Calu3 (cell line): Measurements from ENCODE around the gene HDHD3. TPM values are rescaled to one million over a fixed set of nuclear protein-coding genes. Genes with fewer than 3 reads are reported as not detected.
"Not testable (repeated sequence)": the region's sequence is repeated elsewhere in the genome, so short reads cannot be mapped to it uniquely, and the experiment has no call there.

Experiments used
- BruUV-seq: library from RNA; stranded (reverse); fragments of 400-500 nt; replicated peaks from 2 replicates; lab custom pipeline; 2021; lab: Mats Ljungman, UMichigan
- CTCF ChIA-PET: fragments of 300-600 bp; sonication (Branson Sonifier 250); formaldehyde crosslinking; loops from one replicate; lab custom pipeline; 2022; ENCODE audit warnings: antibody characterized with exemption; lab: Charles Lee
- DNase-seq: peaks from one replicate; pipeline ENCODE4 v3.0.0; 2022
- H3K27ac Mint-ChIP-seq: one replicate; pipeline ENCODE4 v1.8.0; 2022; ENCODE audit warnings: mixed read lengths; ENCODE audit not compliant: unreplicated experiment
- H3K27me3 Mint-ChIP-seq: one replicate; pipeline ENCODE4 v1.8.0; 2022; ENCODE audit warnings: mixed read lengths; ENCODE audit not compliant: unreplicated experiment
- H3K36me3 Mint-ChIP-seq: one replicate; pipeline ENCODE4 v1.8.0; 2022; ENCODE audit warnings: mild to moderate bottlenecking, moderate library complexity, mixed read lengths; ENCODE audit not compliant: insufficient read depth, unreplicated experiment
- H3K4me1 Mint-ChIP-seq: one replicate; pipeline ENCODE4 v1.8.0; 2022; ENCODE audit warnings: mild to moderate bottlenecking, low read depth, mixed read lengths; ENCODE audit not compliant: unreplicated experiment
- H3K4me3 Mint-ChIP-seq: one replicate; pipeline ENCODE4 v1.8.0; 2022; ENCODE audit warnings: mild to moderate bottlenecking, low read depth, moderate library complexity, mixed read lengths; ENCODE audit not compliant: unreplicated experiment
- H3K9me3 Mint-ChIP-seq: one replicate; pipeline ENCODE4 v1.8.0; 2022; ENCODE audit warnings: low read depth, mixed read lengths; ENCODE audit not compliant: unreplicated experiment
- intact Hi-C: fragments of 100-400 bp; cut with micrococcal nuclease; formaldehyde crosslinking; loops from one replicate; pipeline ENCODE4 v1.10.0; 2022; ENCODE audit not compliant: unreplicated experiment
- total RNA-seq: library from RNA; stranded (reverse); gene quantifications from 2 replicates; pipeline ENCODE4 v1.2.3, GENCODE V29; 2022
- TF ChIP-seq, protein P1 (sequence below): fragments of 200-600 bp; IDR thresholded peaks from one replicate; pipeline ENCODE4 v1.8.0; 2022; ENCODE audit warnings: antibody characterized with exemption; ENCODE audit not compliant: unreplicated experiment

The HDHD3 gene
- total RNA-seq, 1 experiment from 2014 or later, result 30.8 TPM

DNA sequence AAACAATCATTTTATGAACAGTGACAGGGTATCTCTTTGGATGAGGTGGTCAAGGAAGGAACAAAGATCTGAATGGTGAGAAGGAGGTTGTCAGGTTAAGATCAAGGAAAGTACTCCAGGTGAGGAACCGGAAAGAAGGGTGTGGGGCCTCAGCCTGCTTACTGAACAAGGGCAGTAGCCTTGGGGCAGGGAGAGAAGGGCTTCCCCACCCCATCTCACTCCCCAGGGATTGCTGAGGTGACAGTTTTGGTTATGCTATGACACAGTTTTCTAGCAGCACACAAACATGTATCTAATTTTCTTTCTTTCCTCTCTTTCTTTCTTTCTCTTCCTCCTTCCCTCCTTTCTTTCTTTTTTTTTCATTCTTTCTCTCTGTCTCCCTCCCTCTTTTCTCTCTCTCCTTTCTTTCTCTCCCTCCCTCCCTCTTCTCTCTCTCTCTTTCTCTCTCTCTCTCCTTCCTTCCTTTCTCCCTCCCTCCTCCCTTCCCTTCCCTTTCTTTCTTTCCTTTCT lies 4.1 kb upstream of the HDHD3 start:
- Mint-ChIP-seq H3K27ac (peak overlapping the region; percentile 82), H3K9me3 (no peaks in the 10 kb centered on the region), H3K27me3 (no peaks in the 10 kb centered on the region), H3K36me3 (peaks cover 24% of the 10 kb centered on the region), H3K4me3 (peak overlapping the region; percentile 36), H3K4me1 (peaks cover 41% of the 10 kb centered on the region)
- no TSS peak for BruUV-seq
- DNase-seq, result no peak
- intact Hi-C loops, result no loop called here
- TF ChIP-seq, protein P1, sequence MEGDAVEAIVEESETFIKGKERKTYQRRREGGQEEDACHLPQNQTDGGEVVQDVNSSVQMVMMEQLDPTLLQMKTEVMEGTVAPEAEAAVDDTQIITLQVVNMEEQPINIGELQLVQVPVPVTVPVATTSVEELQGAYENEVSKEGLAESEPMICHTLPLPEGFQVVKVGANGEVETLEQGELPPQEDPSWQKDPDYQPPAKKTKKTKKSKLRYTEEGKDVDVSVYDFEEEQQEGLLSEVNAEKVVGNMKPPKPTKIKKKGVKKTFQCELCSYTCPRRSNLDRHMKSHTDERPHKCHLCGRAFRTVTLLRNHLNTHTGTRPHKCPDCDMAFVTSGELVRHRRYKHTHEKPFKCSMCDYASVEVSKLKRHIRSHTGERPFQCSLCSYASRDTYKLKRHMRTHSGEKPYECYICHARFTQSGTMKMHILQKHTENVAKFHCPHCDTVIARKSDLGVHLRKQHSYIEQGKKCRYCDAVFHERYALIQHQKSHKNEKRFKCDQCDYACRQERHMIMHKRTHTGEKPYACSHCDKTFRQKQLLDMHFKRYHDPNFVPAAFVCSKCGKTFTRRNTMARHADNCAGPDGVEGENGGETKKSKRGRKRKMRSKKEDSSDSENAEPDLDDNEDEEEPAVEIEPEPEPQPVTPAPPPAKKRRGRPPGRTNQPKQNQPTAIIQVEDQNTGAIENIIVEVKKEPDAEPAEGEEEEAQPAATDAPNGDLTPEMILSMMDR, result no peak
- CTCF ChIA-PET, result no interaction called here

GRCh38 chr9:113379829-113380210 lies 3.0 kb upstream of the HDHD3 start:
- Mint-ChIP-seq H3K4me1 (peaks cover 41% of the 10 kb centered on the region), H3K36me3 (peaks cover 30% of the 10 kb centered on the region)
- CTCF ChIA-PET, H3K27ac Mint-ChIP-seq, DNase-seq, H3K4me3 Mint-ChIP-seq, intact Hi-C loops, H3K27me3 Mint-ChIP-seq, H3K9me3 Mint-ChIP-seq, BruUV-seq: not testable (repeated sequence)

- H3K27ac Mint-ChIP-seq, result peak overlapping the region; percentile 87
- H3K4me1 Mint-ChIP-seq, result peaks cover 41% of the 10 kb centered on the region
- BruUV-seq, H3K9me3 Mint-ChIP-seq, intact Hi-C loops, CTCF ChIA-PET, H3K27me3 Mint-ChIP-seq, DNase-seq: not testable (repeated sequence)
- H3K36me3 Mint-ChIP-seq, result peaks cover 30% of the 10 kb centered on the region
- peak overlapping the region; percentile 53 for H3K4me3 Mint-ChIP-seq
Observed at GRCh38 chr9:113379094-113379828, 2.5 kb upstream of the HDHD3 start.

- H3K9me3 Mint-ChIP-seq, result no peaks in the 10 kb centered on the region
- peaks cover 39% of the 10 kb centered on the region for H3K36me3 Mint-ChIP-seq
- H3K27ac Mint-ChIP-seq, result peak overlapping the region; percentile 82
- H3K4me1 Mint-ChIP-seq, result peaks cover 12% of the 10 kb centered on the region
- CTCF ChIA-PET, result no interaction called here
- DNase-seq, result no peak
- no TSS peak for BruUV-seq
- no peaks in the 10 kb centered on the region for H3K27me3 Mint-ChIP-seq
- TF ChIP-seq, protein P1, result no peak
- intact Hi-C loops, result no loop called here
- H3K4me3 Mint-ChIP-seq, result peak overlapping the region; percentile 79
Observed at GRCh38 chr9:113375057-113376023, 1.4 kb downstream of the HDHD3 start.
